PC-9 (cell line): ENCODE results near the gene CFAP61.

ENCODE experiments used
- EZH2 ChIP-seq: fragments of 200-600 bp; sonication (generic); IDR thresholded peaks from 2 replicates; pipeline ENCODE4 v1.8.0; 2017; ENCODE audit warnings: antibody characterized with exemption, low read depth
- TF ChIP-seq, protein P1 (sequence below): fragments of 200-600 bp; sonication (generic); conservative IDR thresholded peaks from 2 replicates; pipeline ENCODE4 v1.6.1; 2017; ENCODE audit warnings: mixed run types, antibody characterized with exemption, mild to moderate bottlenecking, moderate library complexity

DNA sequence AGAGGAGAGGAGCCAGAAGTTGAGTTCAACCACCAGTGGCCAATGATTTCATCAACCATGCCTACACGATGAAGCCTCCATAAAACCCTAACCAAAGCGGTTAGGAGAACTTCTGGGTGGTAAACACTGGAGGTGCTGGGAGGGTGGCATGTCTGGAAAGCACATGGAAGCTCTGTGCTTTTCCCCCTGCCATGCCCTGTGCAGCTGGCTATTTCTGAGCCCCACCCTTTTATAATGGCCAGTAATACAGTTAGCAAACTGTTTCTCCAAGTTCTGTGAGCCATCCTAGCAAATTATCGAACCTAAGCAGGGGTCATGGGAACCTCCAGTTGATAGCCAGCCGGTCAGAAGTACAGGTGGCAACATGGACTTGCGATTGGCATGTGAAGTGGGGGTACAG, 167.8 kb downstream of the CFAP61 start:
- TF ChIP-seq, protein P1, sequence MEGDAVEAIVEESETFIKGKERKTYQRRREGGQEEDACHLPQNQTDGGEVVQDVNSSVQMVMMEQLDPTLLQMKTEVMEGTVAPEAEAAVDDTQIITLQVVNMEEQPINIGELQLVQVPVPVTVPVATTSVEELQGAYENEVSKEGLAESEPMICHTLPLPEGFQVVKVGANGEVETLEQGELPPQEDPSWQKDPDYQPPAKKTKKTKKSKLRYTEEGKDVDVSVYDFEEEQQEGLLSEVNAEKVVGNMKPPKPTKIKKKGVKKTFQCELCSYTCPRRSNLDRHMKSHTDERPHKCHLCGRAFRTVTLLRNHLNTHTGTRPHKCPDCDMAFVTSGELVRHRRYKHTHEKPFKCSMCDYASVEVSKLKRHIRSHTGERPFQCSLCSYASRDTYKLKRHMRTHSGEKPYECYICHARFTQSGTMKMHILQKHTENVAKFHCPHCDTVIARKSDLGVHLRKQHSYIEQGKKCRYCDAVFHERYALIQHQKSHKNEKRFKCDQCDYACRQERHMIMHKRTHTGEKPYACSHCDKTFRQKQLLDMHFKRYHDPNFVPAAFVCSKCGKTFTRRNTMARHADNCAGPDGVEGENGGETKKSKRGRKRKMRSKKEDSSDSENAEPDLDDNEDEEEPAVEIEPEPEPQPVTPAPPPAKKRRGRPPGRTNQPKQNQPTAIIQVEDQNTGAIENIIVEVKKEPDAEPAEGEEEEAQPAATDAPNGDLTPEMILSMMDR = no peak
- no peak for TF ChIP-seq EZH2
